Fibroblast of pulmonary artery (primary cell): ENCODE results near the gene WT1.

ENCODE experiments used
- DNase-seq: peaks from one replicate; pipeline ENCODE4 v3.0.0-alpha.2; 2010; ENCODE audit warnings: low read depth
- H3K4me3 ChIP-seq: replicated peaks from 2 replicates; pipeline ENCODE4 v1.5.1; 2011; ENCODE audit warnings: low read depth, mild to moderate bottlenecking, control low read depth, low read length, moderate library complexity
- CTCF ChIP-seq: IDR thresholded peaks from 2 replicates; pipeline ENCODE4 v1.5.1; 2011; ENCODE audit warnings: mild to moderate bottlenecking, control low read depth, low read length, inconsistent platforms; ENCODE audit errors: missing control alignments

WT1 gene

GRCh38 chr11:32434356-32435151, 785 bp downstream of the WT1 start:
- peak overlapping the region; percentile 72 for H3K4me3 ChIP-seq
- peak; percentile 88 for DNase-seq
- TF ChIP-seq CTCF: peak; percentile 32

- H3K4me3 ChIP-seq: peak overlapping the region; percentile 72
Measured at GRCh38 chr11:32433914-32434355, 1.4 kb downstream of the WT1 start.

GRCh38 chr11:32433101-32433913, 2.0 kb downstream of the WT1 start:
- DNase-seq: no peak
- H3K4me3 ChIP-seq: peak overlapping the region; percentile 72
- TF ChIP-seq CTCF: no peak

More at GRCh38 chr11:32433914-32434355, 1.4 kb downstream of the WT1 start:
- no peak for TF ChIP-seq CTCF
- DNase-seq: no peak

GRCh38 chr11:32432565-32432964, 2.8 kb downstream of the WT1 start:
- H3K4me3 ChIP-seq: peak overlapping the region; percentile 72
- DNase-seq: no peak
- no peak for TF ChIP-seq CTCF

- DNase-seq: peak; percentile 66
- TF ChIP-seq CTCF: peak; percentile 29
- peak overlapping the region; percentile 72 for H3K4me3 ChIP-seq
Measured at GRCh38 chr11:32430568-32431381, 4.6 kb downstream of the WT1 start.

GRCh38 chr11:32429477-32429876, 5.9 kb downstream of the WT1 start:
- no peak for TF ChIP-seq CTCF
- H3K4me3 ChIP-seq: no peak overlapping the region
- no peak for DNase-seq
